ENCODE results near the gene IGFBPL1. TPM values are rescaled to one million over a fixed set of nuclear protein-coding genes. Genes with fewer than 3 reads are reported as not detected.

Gene IGFBPL1
- total and polyA plus RNA-seq, 2 of the 8 experiments (the other 6 are each of a cell fraction or from before 2014, with no cell fraction given) = 31.3 to 33.8 TPM

GRCh38 chr9:38422555-38423260 lies 1.5 kb downstream of the IGFBPL1 start (continued):
- TF ChIP-seq E2F6 (IDR thresholded peaks at IDR 0.05) (no peak), CBX8 (IDR thresholded peaks at IDR 0.05; ENCODE audit: borderline replicate concordance, low read depth, low read length) (no peak), SUZ12 (IDR thresholded peaks at IDR 0.05; ENCODE audit: low read length) (no peak)

Measured in H1 (cell line).